Femur (tissue), 1 donor: ENCODE data around the gene FTO.

ENCODE experiments used
- DNase-seq: peaks from one replicate; pipeline ENCODE4 v3.0.0-alpha.2; 2017

FTO gene

GRCh38 chr16:53785916-53786315, 82.0 kb downstream of the FTO start:
- DNase-seq, result no peak

- DNase-seq, result no peak
These were observed 83.5 kb downstream of the FTO start for GRCh38 chr16:53787423-53787822.

GRCh38 chr16:53789137-53789536, 85.2 kb downstream of the FTO start:
- DNase-seq, result no peak

GRCh38 chr16:53792161-53792951, 88.4 kb downstream of the FTO start:
- DNase-seq, result no peak

GRCh38 chr16:53803451-53803850, 99.5 kb downstream of the FTO start:
- DNase-seq, result no peak

GRCh38 chr16:53803998-53804397, 100.0 kb downstream of the FTO start:
- DNase-seq, result no peak

- no peak for DNase-seq
These were observed 100.5 kb downstream of the FTO start for GRCh38 chr16:53804467-53804866.

- DNase-seq, result no peak
These were observed 101.2 kb downstream of the FTO start for GRCh38 chr16:53805113-53805512.

- DNase-seq, result no peak
These were observed 101.8 kb downstream of the FTO start for GRCh38 chr16:53805752-53806151.

- no peak for DNase-seq
These were observed 105.4 kb downstream of the FTO start for GRCh38 chr16:53809088-53809932.

GRCh38 chr16:53812914-53813313, 109.0 kb downstream of the FTO start:
- DNase-seq, result no peak

- DNase-seq, result no peak
These were observed 110.8 kb downstream of the FTO start for GRCh38 chr16:53814801-53815200.

GRCh38 chr16:53816211-53816836, 112.4 kb downstream of the FTO start:
- no peak for DNase-seq

GRCh38 chr16:53817117-53817755, 113.3 kb downstream of the FTO start:
- no peak for DNase-seq

- no peak for DNase-seq
These were observed 114.0 kb downstream of the FTO start for GRCh38 chr16:53817812-53818550.

- no peak for DNase-seq
These were observed 117.5 kb downstream of the FTO start for GRCh38 chr16:53821487-53821886.

- DNase-seq, result no peak
These were observed 118.1 kb downstream of the FTO start for GRCh38 chr16:53821957-53822625.

GRCh38 chr16:53822936-53823529, 119.1 kb downstream of the FTO start:
- DNase-seq, result no peak

GRCh38 chr16:53826658-53827057, 122.7 kb downstream of the FTO start:
- no peak for DNase-seq

- DNase-seq, result no peak
These were observed 123.8 kb downstream of the FTO start for GRCh38 chr16:53827741-53828140.

GRCh38 chr16:53829186-53829747, 125.3 kb downstream of the FTO start:
- DNase-seq, result no peak
